Heart right ventricle (tissue), 16 donors: ENCODE data around the gene HPN. TPM values are rescaled to one million over a fixed set of nuclear protein-coding genes. Genes with fewer than 3 reads are reported as not detected.
A peak's percentile ranks its signal among the peaks of the same experiment; 100 is the strongest.

Source experiments
- ATAC-seq, 8 donors: fragments of 200-7000 bp; cut with Tn5 transposase; one replicate each; pipeline ENCODE4 v1.9.1; 2020; ENCODE audit warnings: mild to moderate bottlenecking in 8 of 8, moderate library complexity in 8 of 8, moderate number of reproducible peaks in 1 of 8
- DNase-seq, 2 donors: peaks; one replicate each; pipeline ENCODE4 v3.0.0-alpha.2; 2020
- H3K27ac ChIP-seq, 10 donors: fragments of 200-600 bp; sonication (generic) in 2 of 10; one replicate each; pipeline versions ENCODE4 v1.5.0 to v1.8.0; 2020 to 2022; ENCODE audit warnings: mild to moderate bottlenecking in 3 of 10
- H3K27me3 ChIP-seq, 7 donors: fragments of 200-600 bp; one replicate each; pipeline ENCODE4 v1.8.0; 2021 to 2022; ENCODE audit warnings: mild to moderate bottlenecking in 2 of 7
- H3K36me3 ChIP-seq, 9 donors: fragments of 200-600 bp; sonication (generic) in 1 of 9; one replicate each; pipeline versions ENCODE4 v1.5.0 to v1.8.0; 2020 to 2022; ENCODE audit warnings: mild to moderate bottlenecking in 2 of 9
- H3K4me1 ChIP-seq, 9 donors: fragments of 200-600 bp; sonication (generic) in 1 of 9; one replicate each; pipeline versions ENCODE4 v1.5.0 to v1.8.0; 2020 to 2022; ENCODE audit warnings: mild to moderate bottlenecking in 4 of 9
- H3K4me3 ChIP-seq, 10 donors: fragments of 200-600 bp; sonication (generic) in 2 of 10; one replicate each; pipeline versions ENCODE4 v1.5.0 to v1.8.0; 2020 to 2022; ENCODE audit warnings: mild to moderate bottlenecking in 7 of 10, moderate library complexity in 2 of 10
- H3K9me3 ChIP-seq, 11 donors: fragments of 200-600 bp in 10 of 11; sonication (generic) in 2 of 11; one replicate each; pipeline versions ENCODE4 v1.5.0 to v1.8.0; 2013 to 2022; ENCODE audit warnings: mild to moderate bottlenecking in 2 of 11, control low read depth in 1 of 11, moderate library complexity in 1 of 11
- WGBS, 2 donors: extraction: QIAGEN DNeasy Blood & Tissue Kit; methylation state at CpG; one replicate each; pipeline ENCODE4 v1.1.7; 2013; ENCODE audit warnings: inconsistent platforms in 1 of 2; 5-methylcytosine and 5-hydroxymethylcytosine counted together
- intact Hi-C, 10 donors: fragments of 100-400 bp; cut with DNase I; formaldehyde crosslinking; loops; one replicate each; pipeline versions ENCODE4 v1.11.1 to v1.14.2; 2022
- polyA plus RNA-seq, 2 donors: library from polyadenylated mRNA; stranded (reverse); fragments of 200-250 nt; gene quantifications; one replicate each; pipeline ENCODE4 v1.2.3, GENCODE V29; 2013
- total RNA-seq, 10 donors: library from RNA; stranded (reverse); fragmentation: NEBNext Ultra II Directional in 3 of 10; extraction: Animal tissue kit (Norgen Biotek cat#: 25700) in 3 of 10; gene quantifications; one replicate each; pipeline versions ENCODE4 v1.2.1 to v1.2.4, GENCODE V29; 2021 to 2023
- TF ChIP-seq, protein P1 (sequence below), 9 donors: fragments of 200-600 bp; sonication (generic) in 2 of 9; IDR thresholded peaks; one replicate each; pipeline versions ENCODE4 v1.5.0 to v1.8.0; 2021 to 2022; ENCODE audit warnings: antibody characterized with exemption in 9 of 9, mild to moderate bottlenecking in 5 of 9, moderate library complexity in 1 of 9
- donor health status: Arrhythmogenic right ventricular cardiomyopathy.
- donor health status: ischemic (EF 13 %, LVEDD 7.1; RV severe dilation, severe dysfunction).
- donor health status: healthy with polysubstance abuse.
- donor health status: DM: no; HTN: yes; CAD: no.
- donor health status: DM: no; HTN: no; CAD: no.
- donor health status: ischemic (EF 25% LVEDD 6.9; RV normal size, moderate dysfunction).
- donor health status: ischemic (EF 25% LVEDD 5.7; RV mildly dilated, moderate dysfunction).
- donor health status: healthy.
- donor health status: DM: yes; HTN: yes; CAD: no.
- donor health status: Ischemic cardiomyopathy.
- donor health status: ischemic (EF 35%, LVEDD 5.7; RV mildly dilated, moderate dysfunction).
- donor health status: nonischemic (EF 11% LVEDD 7.7; RV severe dilation, severe dysfunction).
- donor health status: DM: yes; HTN: yes; CAD: no.
- donor health status: PGD.
- donor health status: ischemic (EF 29% LVEDD 5.4; RV normal size, mild dysfunction).
- donor health status: nonischemic (EF 23%, LVEDD 6.1; RV moderate dilation, normal function).

HPN gene
- total and polyA plus RNA-seq, 12 donors: 1.4 to 13.1 (median 4.0) TPM

DNA sequence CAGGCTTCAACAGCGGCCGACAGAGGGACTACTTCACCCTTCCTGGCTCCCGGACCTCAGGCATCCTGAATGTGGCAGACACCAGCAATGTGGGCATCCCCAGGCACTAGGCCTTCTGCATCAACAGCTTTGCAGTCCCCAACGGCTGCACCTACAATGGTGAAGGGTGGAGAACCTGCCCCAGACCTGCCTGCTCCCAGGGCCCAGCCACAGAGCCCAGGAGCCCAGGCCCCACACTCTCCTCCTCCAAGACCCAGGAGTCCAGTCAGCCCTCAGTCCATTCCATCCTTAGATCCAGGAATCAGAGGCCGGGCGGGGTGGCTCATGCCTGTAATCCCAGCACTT lies 34.5 kb downstream of the HPN start:
- H3K27ac ChIP-seq: no peak overlapping the region
- H3K27me3 ChIP-seq: no peaks in the 10 kb centered on the region
- ATAC-seq (no peak), DNase-seq (no peak)
- WGBS, 2 donors: 77 to 83% methylated on average over 6 of the region's 6 CpGs
- H3K4me1 ChIP-seq: no peaks in the 10 kb centered on the region
- peaks cover 0 to under 1% (median 0%) of the 10 kb centered on the region in 11 donors for H3K9me3 ChIP-seq
- intact Hi-C loops: no loop called here
- H3K36me3 ChIP-seq: no peaks in the 10 kb centered on the region
- H3K4me3 ChIP-seq: no peak overlapping the region
- TF ChIP-seq, protein P1, sequence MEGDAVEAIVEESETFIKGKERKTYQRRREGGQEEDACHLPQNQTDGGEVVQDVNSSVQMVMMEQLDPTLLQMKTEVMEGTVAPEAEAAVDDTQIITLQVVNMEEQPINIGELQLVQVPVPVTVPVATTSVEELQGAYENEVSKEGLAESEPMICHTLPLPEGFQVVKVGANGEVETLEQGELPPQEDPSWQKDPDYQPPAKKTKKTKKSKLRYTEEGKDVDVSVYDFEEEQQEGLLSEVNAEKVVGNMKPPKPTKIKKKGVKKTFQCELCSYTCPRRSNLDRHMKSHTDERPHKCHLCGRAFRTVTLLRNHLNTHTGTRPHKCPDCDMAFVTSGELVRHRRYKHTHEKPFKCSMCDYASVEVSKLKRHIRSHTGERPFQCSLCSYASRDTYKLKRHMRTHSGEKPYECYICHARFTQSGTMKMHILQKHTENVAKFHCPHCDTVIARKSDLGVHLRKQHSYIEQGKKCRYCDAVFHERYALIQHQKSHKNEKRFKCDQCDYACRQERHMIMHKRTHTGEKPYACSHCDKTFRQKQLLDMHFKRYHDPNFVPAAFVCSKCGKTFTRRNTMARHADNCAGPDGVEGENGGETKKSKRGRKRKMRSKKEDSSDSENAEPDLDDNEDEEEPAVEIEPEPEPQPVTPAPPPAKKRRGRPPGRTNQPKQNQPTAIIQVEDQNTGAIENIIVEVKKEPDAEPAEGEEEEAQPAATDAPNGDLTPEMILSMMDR (IDR thresholded peaks at IDR 0.05): no peak

DNA sequence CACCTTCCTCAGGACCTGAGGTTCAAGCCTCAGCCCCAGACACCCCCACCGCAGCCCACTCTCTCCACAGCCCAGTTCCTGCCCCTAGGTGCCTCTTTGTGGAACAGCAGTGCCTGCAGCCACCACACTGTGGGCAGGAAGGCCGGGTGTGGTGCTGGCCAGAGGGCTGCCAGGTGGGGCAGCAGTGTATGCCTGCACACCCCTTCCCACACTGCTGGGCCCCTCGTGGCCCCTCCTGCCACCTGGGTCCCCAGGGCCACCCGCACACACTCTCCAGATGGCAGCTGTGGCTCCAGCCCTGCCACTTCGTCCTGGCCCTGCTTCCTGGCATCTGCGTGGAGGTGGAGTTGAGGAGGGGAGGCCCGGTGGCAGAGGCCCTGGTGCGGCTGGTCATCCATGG lies 35.1 kb downstream of the HPN start:
- Histone ChIP-seq H3K4me1 (no peaks in the 10 kb centered on the region), H3K9me3 (no peaks in the 10 kb centered on the region), H3K4me3 (no peak overlapping the region), H3K27ac (no peak overlapping the region), H3K36me3 (no peaks in the 10 kb centered on the region), H3K27me3 (no peaks in the 10 kb centered on the region)
- intact Hi-C loops: no loop called here
- ATAC-seq (peak in 2 of 8 donors; percentile 7 to 18), DNase-seq (no peak)
- 78 to 81% methylated on average over 8 of the region's 8 CpGs for WGBS, 2 donors
- TF ChIP-seq, protein P1 (IDR thresholded peaks at IDR 0.05): no peak

DNA sequence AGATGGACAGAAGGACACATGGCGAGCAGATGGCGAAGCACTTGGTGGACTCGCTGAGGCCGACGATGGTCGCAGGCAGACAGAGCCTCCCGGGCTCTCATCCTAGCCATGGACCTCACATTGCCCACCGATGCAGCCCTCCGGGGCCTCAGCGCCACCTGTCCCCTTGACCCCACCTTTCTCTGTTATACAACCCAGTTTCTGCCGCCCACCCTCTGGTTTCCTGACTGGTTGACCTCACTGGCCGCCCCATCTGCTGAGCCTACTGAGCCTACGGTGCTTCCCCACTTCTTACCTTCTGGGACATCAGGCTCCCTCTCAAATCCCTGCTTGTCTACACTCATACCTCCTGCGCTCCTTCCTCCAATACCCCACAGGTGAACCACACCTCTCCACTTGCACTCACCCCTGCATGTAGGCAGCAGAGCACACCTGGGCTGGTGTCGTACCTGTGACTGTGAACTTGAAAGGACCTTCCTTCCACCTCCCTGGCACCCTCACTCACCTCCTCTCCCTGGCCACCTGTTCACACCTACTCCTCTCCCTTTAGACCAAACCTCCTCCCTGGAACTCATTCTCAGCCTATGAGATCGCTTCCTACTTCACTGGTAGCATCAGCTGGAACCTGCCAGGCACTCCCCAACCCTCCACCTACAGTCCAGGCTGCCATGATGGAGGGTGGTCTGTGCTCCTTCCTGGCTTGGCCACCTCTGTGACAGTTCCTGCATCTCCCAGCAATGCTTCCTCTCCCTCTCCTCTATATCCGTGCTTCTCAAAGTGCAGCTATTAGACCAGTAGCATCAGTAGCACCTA lies 36.1 kb downstream of the HPN start:
- Histone ChIP-seq H3K27ac (no peak overlapping the region), H3K9me3 (no peaks in the 10 kb centered on the region), H3K4me3 (no peak overlapping the region), H3K27me3 (no peaks in the 10 kb centered on the region), H3K36me3 (no peaks in the 10 kb centered on the region), H3K4me1 (no peaks in the 10 kb centered on the region)
- no peak for ATAC-seq
- intact Hi-C loops: no loop called here
- TF ChIP-seq, protein P1 (IDR thresholded peaks at IDR 0.05): no peak
- WGBS, 2 donors: 86% methylated on average over 17 of the region's 17 CpGs
- no peak for DNase-seq

DNA sequence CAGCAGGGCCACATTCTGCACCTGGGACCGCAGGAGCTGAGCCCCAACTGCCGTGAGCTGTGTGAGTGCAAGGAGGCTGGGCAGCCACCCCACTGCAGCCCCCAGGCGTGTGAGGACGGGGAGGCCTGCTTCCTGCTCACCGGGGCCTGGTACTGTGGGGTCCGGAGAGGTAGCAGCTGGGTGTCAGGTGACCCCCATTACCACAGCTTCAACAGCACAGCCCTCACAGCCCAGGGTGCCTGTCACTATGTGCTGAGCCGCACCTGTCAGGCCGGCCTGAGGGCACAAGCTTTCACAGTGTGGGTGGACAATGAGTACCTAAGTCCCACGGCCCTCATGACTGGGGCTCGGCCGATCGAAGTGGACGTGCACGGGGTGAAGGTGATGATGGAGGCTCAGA lies 38.3 kb downstream of the HPN start:
- Histone ChIP-seq H3K4me1 (no peaks in the 10 kb centered on the region), H3K27me3 (no peaks in the 10 kb centered on the region), H3K4me3 (no peak overlapping the region), H3K9me3 (no peaks in the 10 kb centered on the region), H3K27ac (no peak overlapping the region), H3K36me3 (no peaks in the 10 kb centered on the region)
- 81 to 85% methylated on average over 14 of the region's 14 CpGs for WGBS, 2 donors
- intact Hi-C loops: loop anchor here in 1 of 10 donors (10.0 kb wide), 1 partner anchor 105 kb away; no protein-coding TSS in a partner anchor
- ATAC-seq (no peak), DNase-seq (no peak)
- TF ChIP-seq, protein P1 (IDR thresholded peaks at IDR 0.05): no peak
